Panc1 (cell line): Measurements from ENCODE around the gene MGST2.

Experiments
- POLR2AphosphoS5 ChIP-seq: IDR thresholded peaks from 2 replicates; pipeline ENCODE4 v1.6.1; 2012; ENCODE audit warnings: mild to moderate bottlenecking, low read depth, low read length, moderate library complexity
- SIN3A ChIP-seq: IDR thresholded peaks from 2 replicates; pipeline ENCODE4 v1.6.1; 2012; ENCODE audit warnings: low read depth, mild to moderate bottlenecking, low read length, moderate library complexity, borderline replicate concordance; ENCODE audit not compliant: insufficient read depth
- TF ChIP-seq, protein P1 (sequence below): fragments of 450-650 bp; IDR thresholded peaks from 2 replicates; pipeline ENCODE4 v1.5.1; 2017; ENCODE audit warnings: mild to moderate bottlenecking
- TF ChIP-seq, protein P2 (sequence below), 2 experiments: IDR thresholded peaks; 2 replicates each; pipeline ENCODE4 v1.6.1; 2011 to 2012; ENCODE audit warnings: low read depth in 2 of 2, control low read depth in 1 of 2, low read length in 1 of 2, mild to moderate bottlenecking in 1 of 2, moderate library complexity in 1 of 2; ENCODE audit not compliant: insufficient read depth in 1 of 2

- TF ChIP-seq, protein P1, sequence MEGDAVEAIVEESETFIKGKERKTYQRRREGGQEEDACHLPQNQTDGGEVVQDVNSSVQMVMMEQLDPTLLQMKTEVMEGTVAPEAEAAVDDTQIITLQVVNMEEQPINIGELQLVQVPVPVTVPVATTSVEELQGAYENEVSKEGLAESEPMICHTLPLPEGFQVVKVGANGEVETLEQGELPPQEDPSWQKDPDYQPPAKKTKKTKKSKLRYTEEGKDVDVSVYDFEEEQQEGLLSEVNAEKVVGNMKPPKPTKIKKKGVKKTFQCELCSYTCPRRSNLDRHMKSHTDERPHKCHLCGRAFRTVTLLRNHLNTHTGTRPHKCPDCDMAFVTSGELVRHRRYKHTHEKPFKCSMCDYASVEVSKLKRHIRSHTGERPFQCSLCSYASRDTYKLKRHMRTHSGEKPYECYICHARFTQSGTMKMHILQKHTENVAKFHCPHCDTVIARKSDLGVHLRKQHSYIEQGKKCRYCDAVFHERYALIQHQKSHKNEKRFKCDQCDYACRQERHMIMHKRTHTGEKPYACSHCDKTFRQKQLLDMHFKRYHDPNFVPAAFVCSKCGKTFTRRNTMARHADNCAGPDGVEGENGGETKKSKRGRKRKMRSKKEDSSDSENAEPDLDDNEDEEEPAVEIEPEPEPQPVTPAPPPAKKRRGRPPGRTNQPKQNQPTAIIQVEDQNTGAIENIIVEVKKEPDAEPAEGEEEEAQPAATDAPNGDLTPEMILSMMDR: no peak
- TF ChIP-seq, protein P2, sequence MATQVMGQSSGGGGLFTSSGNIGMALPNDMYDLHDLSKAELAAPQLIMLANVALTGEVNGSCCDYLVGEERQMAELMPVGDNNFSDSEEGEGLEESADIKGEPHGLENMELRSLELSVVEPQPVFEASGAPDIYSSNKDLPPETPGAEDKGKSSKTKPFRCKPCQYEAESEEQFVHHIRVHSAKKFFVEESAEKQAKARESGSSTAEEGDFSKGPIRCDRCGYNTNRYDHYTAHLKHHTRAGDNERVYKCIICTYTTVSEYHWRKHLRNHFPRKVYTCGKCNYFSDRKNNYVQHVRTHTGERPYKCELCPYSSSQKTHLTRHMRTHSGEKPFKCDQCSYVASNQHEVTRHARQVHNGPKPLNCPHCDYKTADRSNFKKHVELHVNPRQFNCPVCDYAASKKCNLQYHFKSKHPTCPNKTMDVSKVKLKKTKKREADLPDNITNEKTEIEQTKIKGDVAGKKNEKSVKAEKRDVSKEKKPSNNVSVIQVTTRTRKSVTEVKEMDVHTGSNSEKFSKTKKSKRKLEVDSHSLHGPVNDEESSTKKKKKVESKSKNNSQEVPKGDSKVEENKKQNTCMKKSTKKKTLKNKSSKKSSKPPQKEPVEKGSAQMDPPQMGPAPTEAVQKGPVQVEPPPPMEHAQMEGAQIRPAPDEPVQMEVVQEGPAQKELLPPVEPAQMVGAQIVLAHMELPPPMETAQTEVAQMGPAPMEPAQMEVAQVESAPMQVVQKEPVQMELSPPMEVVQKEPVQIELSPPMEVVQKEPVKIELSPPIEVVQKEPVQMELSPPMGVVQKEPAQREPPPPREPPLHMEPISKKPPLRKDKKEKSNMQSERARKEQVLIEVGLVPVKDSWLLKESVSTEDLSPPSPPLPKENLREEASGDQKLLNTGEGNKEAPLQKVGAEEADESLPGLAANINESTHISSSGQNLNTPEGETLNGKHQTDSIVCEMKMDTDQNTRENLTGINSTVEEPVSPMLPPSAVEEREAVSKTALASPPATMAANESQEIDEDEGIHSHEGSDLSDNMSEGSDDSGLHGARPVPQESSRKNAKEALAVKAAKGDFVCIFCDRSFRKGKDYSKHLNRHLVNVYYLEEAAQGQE (IDR thresholded peaks at IDR 0.05; ENCODE audit: insufficient read depth in 1 of 2, low read depth in 2 of 2, low read length in 1 of 2): no peak
- TF ChIP-seq POLR2AphosphoS5 (no peak), SIN3A (no peak)
Measured at GRCh38 chr4:139735381-139736273, 70.0 kb downstream of the MGST2 start.
